Measurements from ENCODE around the gene RPL35.
A peak's percentile ranks its signal among the peaks of the same experiment; 100 is the strongest.

RPL35 gene

GRCh38 chr9:124875501-124875900, 13.7 kb upstream of the RPL35 start:
- DNase-seq = no peak

GRCh38 chr9:124873664-124874063, 11.9 kb upstream of the RPL35 start:
- no peak for DNase-seq

GRCh38 chr9:124871156-124871561, 9.4 kb upstream of the RPL35 start:
- no peak for DNase-seq

GRCh38 chr9:124870723-124871122, 9.0 kb upstream of the RPL35 start:
- no peak for DNase-seq

- DNase-seq = no peak
These were observed 8.3 kb upstream of the RPL35 start for GRCh38 chr9:124869986-124870560.

- DNase-seq = no peak
These were observed 7.8 kb upstream of the RPL35 start for GRCh38 chr9:124869466-124869985.

GRCh38 chr9:124868511-124869465, 7.0 kb upstream of the RPL35 start:
- DNase-seq = peak; percentile 23

- DNase-seq = no peak
These were observed 1.7 kb upstream of the RPL35 start for GRCh38 chr9:124863371-124863871.

- no peak for DNase-seq
These were observed 995 bp downstream of the RPL35 start for GRCh38 chr9:124860582-124861341.

- no peak for DNase-seq
These were observed 1.8 kb downstream of the RPL35 start for GRCh38 chr9:124859803-124860581.

- DNase-seq = no peak
These were observed 3.3 kb downstream of the RPL35 start for GRCh38 chr9:124858330-124859046.

GRCh38 chr9:124857533-124858162, 4.1 kb downstream of the RPL35 start:
- DNase-seq = no peak

GRCh38 chr9:124855944-124856765, 5.6 kb downstream of the RPL35 start:
- DNase-seq = no peak

- DNase-seq = no peak
These were observed 6.2 kb downstream of the RPL35 start for GRCh38 chr9:124855566-124855943.

- no peak for DNase-seq
These were observed 6.9 kb downstream of the RPL35 start for GRCh38 chr9:124854822-124855221.

- no peak for DNase-seq
These were observed 7.6 kb downstream of the RPL35 start for GRCh38 chr9:124854161-124854560.

- no peak for DNase-seq
These were observed 8.1 kb downstream of the RPL35 start for GRCh38 chr9:124853605-124854143.

GRCh38 chr9:124852829-124853531, 8.8 kb downstream of the RPL35 start, which contains the start of gene WDR38:
TSS of gene WDR38 (plus strand) at chr9:124853460. CDS start at chr9:124853532, 72 bp downstream.
- peak; percentile 45 for DNase-seq

Measured in NCI-H524 treated with DMSO at 0.1 percent for 48 hours (cell line).